Posterior vena cava (tissue), 2 donors: ENCODE measurements around the gene TOR3A. TPM values are rescaled to one million over a fixed set of nuclear protein-coding genes. Genes with fewer than 3 reads are reported as not detected.
"Not testable (repeated sequence)": the region's sequence is repeated elsewhere in the genome, so short reads cannot be mapped to it uniquely, and the experiment has no call there.

Experiments used
- DNase-seq: peaks from one replicate; pipeline ENCODE4 v3.0.0-alpha.2; 2020; ENCODE audit warnings: low spot score
- intact Hi-C, 2 donors: fragments of 100-400 bp; cut with DNase I; formaldehyde crosslinking; loops; one replicate each; pipeline versions ENCODE4 v1.14.1 to v1.14.2; 2022 to 2023
- total RNA-seq, 2 donors: library from RNA; stranded (reverse); fragmentation: NEBNext Ultra II Directional; extraction: Animal tissue kit (Norgen Biotek cat#: 25700); gene quantifications; one replicate each; pipeline ENCODE4 v1.2.1, GENCODE V29; 2021
- donor health status: DM: yes; HTN: yes; CAD: no.
- donor health status: DM: yes; HTN: yes; CAD: no.

TOR3A gene
- total RNA-seq, 2 donors from 2014 or later, result 13.0 to 18.3 TPM

DNA sequence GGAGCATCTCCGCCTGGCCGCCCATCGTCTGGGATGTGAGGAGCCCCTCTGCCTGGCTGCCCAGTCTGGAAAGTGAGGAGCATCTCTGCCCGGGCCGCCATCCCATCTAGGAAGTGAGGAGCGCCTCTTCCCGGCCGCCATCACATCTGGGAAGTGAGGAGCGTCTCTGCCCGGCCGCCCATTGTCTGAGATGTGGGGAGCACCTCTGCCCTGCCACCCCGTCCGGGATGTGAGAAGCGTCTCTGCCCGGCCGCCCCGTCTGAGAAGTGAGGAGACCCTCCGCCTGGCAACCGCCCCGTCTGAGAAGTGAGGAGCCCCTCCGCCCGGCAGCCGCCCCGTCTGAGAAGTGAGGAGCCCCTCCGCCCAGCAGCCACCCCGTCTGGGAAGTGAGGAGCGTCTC, 53.3 kb downstream of the TOR3A start:
- intact Hi-C loops, DNase-seq: not testable (repeated sequence)

DNA sequence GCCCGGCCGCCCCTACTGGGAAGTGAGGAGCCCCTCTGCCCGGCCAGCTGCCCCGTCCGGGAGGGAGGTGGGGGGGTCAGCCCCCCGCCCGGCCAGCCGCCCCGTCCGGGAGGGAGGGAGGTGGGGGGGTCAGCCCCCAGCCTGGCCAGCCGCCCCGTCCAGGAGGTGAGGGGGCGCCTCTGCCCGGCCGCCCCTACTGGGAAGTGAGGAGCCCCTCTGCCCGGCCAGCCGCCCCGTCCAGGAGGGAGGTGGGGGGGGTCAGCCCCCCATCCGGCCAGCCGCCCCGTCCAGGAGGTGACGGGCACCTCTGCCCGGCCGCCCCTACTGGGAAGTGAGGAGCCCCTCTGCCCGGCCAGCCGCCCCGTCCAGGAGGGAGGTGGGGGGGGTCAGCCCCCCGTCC, 53.8 kb downstream of the TOR3A start:
- intact Hi-C loops, DNase-seq: not testable (repeated sequence)

DNA sequence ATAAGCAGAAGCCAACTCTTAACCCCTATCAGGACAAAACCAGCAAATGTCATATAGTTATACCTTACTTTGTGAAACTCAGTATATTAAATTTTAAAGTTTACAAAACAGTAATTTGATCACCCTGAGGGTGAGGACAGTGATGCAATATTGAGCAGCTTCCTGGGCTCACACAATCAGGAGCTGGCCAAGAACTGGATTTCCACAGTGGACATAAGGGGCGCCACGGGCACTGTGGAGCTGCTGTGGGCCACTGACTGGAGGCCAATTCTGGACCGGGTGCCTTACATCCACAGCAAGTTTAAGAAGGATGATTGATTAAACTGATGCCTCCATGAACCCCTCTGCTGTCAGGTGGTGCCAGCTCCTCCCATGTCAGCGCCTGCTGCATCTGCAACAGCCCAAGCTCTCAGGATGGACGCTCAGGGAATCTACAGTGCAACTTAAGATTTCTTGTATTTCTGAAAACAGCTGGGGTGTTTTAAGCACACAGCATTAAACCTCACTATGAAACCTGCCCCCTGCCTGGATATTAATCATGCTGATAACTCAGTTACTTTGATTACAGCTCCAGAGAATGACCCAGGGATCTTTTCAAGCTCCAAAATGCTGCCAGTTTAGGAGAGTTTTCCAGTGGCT, 55.9 kb downstream of the TOR3A start:
- intact Hi-C loops, result no loop called here

DNA sequence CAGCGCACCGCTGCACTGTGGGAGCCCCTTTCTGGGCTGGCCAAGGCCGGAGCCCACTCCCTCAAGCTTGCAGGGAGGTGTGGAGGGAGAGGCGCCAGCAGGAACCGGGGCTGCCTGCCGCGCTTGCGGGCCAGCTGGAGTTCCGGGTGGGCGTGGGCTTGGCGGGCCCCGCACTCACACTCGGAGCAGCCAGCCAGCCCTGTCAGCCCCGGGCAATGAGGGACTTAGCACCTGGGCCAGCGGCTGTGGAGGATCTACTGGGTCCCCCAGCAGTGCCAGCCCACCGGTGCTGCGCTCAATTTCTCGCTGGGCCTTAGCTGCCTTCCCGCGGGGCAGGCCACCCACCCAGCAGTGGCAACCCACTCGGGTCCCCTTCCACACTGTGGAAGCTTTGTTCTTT, 56.9 kb downstream of the TOR3A start:
- DNase-seq, intact Hi-C loops: not testable (repeated sequence)

More for the DNA sequence above, 55.9 kb downstream of the TOR3A start:
- DNase-seq, result no peak

DNA sequence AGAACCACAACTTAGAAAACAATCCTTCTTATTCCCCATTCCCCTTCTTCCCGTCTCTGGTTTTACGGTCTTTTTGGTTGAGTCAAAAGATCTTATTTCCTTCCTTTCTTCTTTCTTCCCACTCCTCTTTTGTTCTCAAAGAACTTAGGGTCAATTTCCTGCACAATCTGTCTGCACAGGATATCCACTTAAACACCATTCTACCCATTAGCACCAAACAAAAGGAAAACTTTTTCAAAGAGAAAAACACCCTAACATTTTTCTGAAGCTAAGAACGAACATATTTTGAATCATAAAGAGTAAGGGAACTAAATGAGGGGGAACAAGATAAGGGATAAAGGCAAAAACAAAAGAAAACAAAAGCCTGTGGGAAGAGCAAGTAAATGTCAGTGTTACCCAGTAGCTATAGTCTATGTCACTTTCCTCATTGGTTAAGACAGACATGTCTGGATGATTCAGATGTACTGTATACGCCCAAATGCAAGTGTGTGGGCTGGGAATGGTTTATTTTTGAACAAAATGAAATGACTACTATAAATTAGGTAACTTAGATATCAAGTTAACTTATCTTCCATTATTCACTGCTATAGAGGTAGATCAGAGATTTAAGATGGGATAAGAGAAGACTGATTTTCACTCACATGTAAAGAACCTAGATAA, 59.9 kb downstream of the TOR3A start:
- DNase-seq, result no peak
- intact Hi-C loops, result no loop called here

DNA sequence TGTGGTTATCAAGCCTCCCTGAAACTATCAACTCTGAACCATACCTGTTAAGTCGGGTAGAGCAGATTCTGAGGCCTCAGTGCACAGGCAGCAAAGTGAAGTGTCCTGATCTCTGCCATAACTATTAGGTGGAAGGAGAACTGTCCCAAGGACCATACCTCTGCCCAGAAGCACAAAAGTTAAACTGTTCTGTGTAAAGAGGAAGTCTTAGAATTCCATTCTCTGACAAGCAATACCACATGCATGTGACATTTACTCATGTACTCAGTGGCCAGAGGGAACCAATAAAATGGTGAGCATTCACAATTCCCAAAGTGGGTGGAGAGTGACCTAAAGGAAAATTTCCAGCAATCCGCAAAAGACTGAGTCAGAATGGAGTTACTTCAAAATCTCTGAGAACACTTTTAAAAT, 61.0 kb downstream of the TOR3A start:
- intact Hi-C loops, result no loop called here

DNA sequence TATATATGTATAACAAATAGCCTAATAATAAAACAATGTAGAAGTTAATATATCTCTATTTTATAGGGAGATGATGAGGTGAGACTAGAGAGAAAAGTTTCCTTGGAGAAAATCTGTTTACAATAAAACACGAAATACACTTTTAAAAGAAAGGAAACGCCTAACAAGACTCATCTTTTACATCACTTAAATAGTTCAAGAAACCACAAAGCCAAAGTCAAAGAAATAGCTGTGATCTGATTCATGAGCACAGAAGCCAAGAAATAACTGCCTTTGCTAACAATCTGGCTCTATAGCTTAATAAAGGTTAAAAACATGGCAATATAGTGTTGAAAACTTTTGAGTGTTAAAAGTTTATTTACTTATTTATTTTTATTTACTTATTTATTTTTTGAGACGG, 61.5 kb downstream of the TOR3A start:
- no peak for DNase-seq
- intact Hi-C loops, result no loop called here

More for the DNA sequence above, 61.0 kb downstream of the TOR3A start:
- DNase-seq, result no peak

DNA sequence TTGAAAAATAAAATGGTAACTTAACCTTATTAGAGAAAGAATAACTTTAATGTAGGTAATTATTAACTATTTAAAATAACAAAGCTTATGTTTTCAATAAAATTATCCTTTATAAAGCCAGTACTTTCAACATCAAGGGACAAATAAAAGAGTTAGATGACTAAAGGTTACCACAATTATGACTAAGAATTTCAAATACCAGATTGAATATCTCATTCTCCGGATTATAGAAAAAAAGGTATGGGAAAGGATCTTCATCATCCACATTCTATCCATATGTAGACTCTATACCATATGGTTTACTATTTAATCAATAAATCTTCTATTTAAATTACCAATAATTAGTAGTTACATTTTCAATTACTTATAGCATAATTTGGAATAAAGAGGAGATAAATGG, 62.8 kb downstream of the TOR3A start:
- DNase-seq, result no peak
- intact Hi-C loops, result no loop called here

DNA sequence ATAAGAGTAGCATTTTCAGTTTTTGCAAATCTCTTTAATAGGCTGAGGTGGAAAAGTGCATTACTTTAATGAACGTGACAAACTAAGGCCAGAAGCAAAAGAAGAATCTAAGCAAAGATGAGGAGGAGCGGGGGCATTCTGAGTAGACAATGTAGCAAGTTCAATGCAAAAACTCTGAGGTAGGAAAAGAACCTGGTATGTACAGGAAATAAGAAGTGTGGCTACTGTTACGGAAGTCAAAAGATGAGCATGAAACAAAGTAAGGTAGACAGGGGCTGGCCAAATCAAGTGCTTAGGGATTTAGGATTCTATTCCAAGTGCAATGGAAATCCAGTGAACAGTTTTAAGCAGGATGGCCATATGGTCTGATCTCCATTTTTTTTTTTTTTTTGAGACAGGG, 63.7 kb downstream of the TOR3A start:
- DNase-seq, result no peak
- intact Hi-C loops, result no loop called here

Other genes starting within 250 kb of the TOR3A start
- gene ANGPTL1, start 211.0 kb upstream of the TOR3A start, total RNA-seq, result 100 to 1,000 TPM in 1 of 2 donors, 10 to 100 TPM in 1; 63.8 to 280 TPM
- 10 to 100 TPM; 71.7 to 91.1 TPM for gene FAM20B, start 56.2 kb upstream of the TOR3A start, total RNA-seq
- gene ABL2, start 147.6 kb downstream of the TOR3A start, total RNA-seq, result 10 to 100 TPM; 37.2 to 63.5 TPM
- gene SOAT1, start 211.7 kb downstream of the TOR3A start, total RNA-seq, result 10 to 100 TPM; 39.9 to 48.1 TPM